B cell (primary cell): ENCODE results near the gene SGCA. TPM values are rescaled to one million over a fixed set of nuclear protein-coding genes. Genes with fewer than 3 reads are reported as not detected.

Experiments used
- ATAC-seq: fragments of 200-7000 bp; cut with Tn5 transposase; one replicate; pipeline ENCODE4 v1.10.0; 2021; ENCODE audit warnings: low read depth, mild to moderate bottlenecking, moderate number of reproducible peaks, moderate library complexity
- CTCF ChIA-PET: fragments of 350-600 bp; sonication (Branson Sonifier 250); formaldehyde crosslinking; loops from one replicate; lab custom pipeline; 2021; ENCODE audit warnings: antibody characterized with exemption, inconsistent platforms; lab: Charles Lee
- POLR2A ChIA-PET: fragments of 350-600 bp; sonication (Branson Sonifier 250); formaldehyde crosslinking; loops from one replicate; lab custom pipeline; 2021; ENCODE audit warnings: antibody characterized with exemption; lab: Charles Lee
- DNase-seq: peaks from one replicate; pipeline ENCODE4 v3.0.0; 2013
- H2AFZ ChIP-seq: 2 replicates; pipeline ENCODE4 v1.6.1; 2012; ENCODE audit warnings: mild to moderate bottlenecking, low read depth, low read length; ENCODE audit not compliant: insufficient read depth, poor library complexity, severe bottlenecking
- H3K27ac ChIP-seq, 2 donors: 1 replicate in 1 of 2; 2 replicates in 1 of 2; pipeline ENCODE4 v1.5.1; 2012 to 2013; ENCODE audit warnings: low read length in 2 of 2, mild to moderate bottlenecking in 2 of 2, moderate library complexity in 1 of 2
- H3K27me3 ChIP-seq, 4 experiments: fragments of 200-600 bp in 1 of 4; sonication (generic) in 1 of 4; replicated peaks in 1 of 4; 1 replicate in 2 of 4; 2 replicates in 2 of 4; pipeline versions ENCODE4 v1.6.1 to v1.7.0; 2013 to 2016; ENCODE audit warnings: low read length in 3 of 4, mild to moderate bottlenecking in 2 of 4, mixed read lengths in 1 of 4, moderate library complexity in 1 of 4; ENCODE audit not compliant: insufficient read depth in 4 of 4, control insufficient read depth in 3 of 4; ENCODE audit errors: control extremely low read depth in 1 of 4
- H3K36me3 ChIP-seq, 2 experiments: replicated peaks in 1 of 2; 1 replicate in 1 of 2; 2 replicates in 1 of 2; pipeline versions ENCODE4 v1.6.1 to v1.7.1; 2013; ENCODE audit warnings: low read length in 1 of 2; ENCODE audit not compliant: insufficient read depth in 2 of 2, control insufficient read depth in 1 of 2; ENCODE audit errors: control extremely low read depth in 1 of 2, extremely low read depth in 1 of 2
- H3K4me1 ChIP-seq, 2 donors: fragments of 200-600 bp in 1 of 2; sonication (generic) in 1 of 2; 1 replicate in 1 of 2; 2 replicates in 1 of 2; pipeline versions ENCODE4 v1.5.1 to v1.6.1; 2013 to 2017; ENCODE audit warnings: low read length in 2 of 2; ENCODE audit not compliant: control insufficient read depth in 2 of 2, insufficient read depth in 2 of 2
- H3K4me2 ChIP-seq: replicated peaks from 2 replicates; pipeline ENCODE3; 2012; ENCODE audit warnings: mild to moderate bottlenecking, low read depth, low read length; ENCODE audit not compliant: poor library complexity, severe bottlenecking
- H3K4me3 ChIP-seq, 5 experiments: fragments of 200-600 bp in 1 of 5; sonication (generic) in 1 of 5; 1 replicate in 3 of 5; 2 replicates in 2 of 5; pipeline versions ENCODE4 v1.5.1 to v1.7.0; 2011 to 2016; ENCODE audit warnings: low read length in 4 of 5, mild to moderate bottlenecking in 4 of 5, low read depth in 2 of 5, control low read depth in 1 of 5, moderate library complexity in 1 of 5; ENCODE audit not compliant: insufficient read depth in 1 of 5; ENCODE audit errors: control extremely low read depth in 1 of 5, extremely low read depth in 1 of 5
- H3K79me2 ChIP-seq: fragments of 200-600 bp; sonication (generic); one replicate; pipeline ENCODE4 v1.6.0; 2016; ENCODE audit warnings: low read length; ENCODE audit not compliant: control insufficient read depth, insufficient read depth
- H3K9ac ChIP-seq: fragments of 200-600 bp; sonication (generic); 2 replicates; pipeline ENCODE4 v1.6.1; 2017; ENCODE audit warnings: mild to moderate bottlenecking, low read length, moderate library complexity
- H3K9me3 ChIP-seq, 3 donors: one replicate each; pipeline versions ENCODE4 v1.6.1 to v1.7.1; 2013; ENCODE audit warnings: low read length in 2 of 3; ENCODE audit not compliant: control insufficient read depth in 2 of 3, insufficient read depth in 1 of 3; ENCODE audit errors: control extremely low read depth in 1 of 3
- H4K20me1 ChIP-seq: 2 replicates; pipeline ENCODE4 v1.6.0; 2012; ENCODE audit warnings: mild to moderate bottlenecking, low read length; ENCODE audit not compliant: insufficient read depth, control insufficient read depth, poor library complexity, severe bottlenecking
- H3K27ac Mint-ChIP-seq: one replicate; pipeline ENCODE4 v1.8.0; 2021; ENCODE audit warnings: mixed read lengths
- H3K27me3 Mint-ChIP-seq: one replicate; pipeline ENCODE4 v1.8.0; 2021; ENCODE audit warnings: mixed read lengths
- H3K4me1 Mint-ChIP-seq: one replicate; pipeline ENCODE4 v1.8.0; 2021; ENCODE audit warnings: mixed read lengths
- H3K4me3 Mint-ChIP-seq: one replicate; pipeline ENCODE4 v1.8.0; 2021; ENCODE audit warnings: mixed read lengths
- H3K9me3 Mint-ChIP-seq: one replicate; pipeline ENCODE4 v1.8.0; 2022; ENCODE audit warnings: mixed read lengths; ENCODE audit not compliant: insufficient read depth
- EZH2 ChIP-seq: IDR thresholded peaks from 2 replicates; pipeline ENCODE4 v1.6.1; 2012; ENCODE audit warnings: borderline replicate concordance, low read depth, mild to moderate bottlenecking, moderate library complexity, low read length; ENCODE audit not compliant: insufficient read depth, poor library complexity, severe bottlenecking
- WGBS: methylation state at CpG from one replicate; pipeline ENCODE4 v1.1.5; 2013; ENCODE audit warnings: missing lambda C conversion rate; ENCODE audit not compliant: insufficient coverage; 5-methylcytosine and 5-hydroxymethylcytosine counted together
- intact Hi-C: fragments of 100-400 bp; cut with micrococcal nuclease; formaldehyde crosslinking; loops from one replicate; pipeline ENCODE4 v1.10.0; 2022
- polyA plus RNA-seq: library from polyadenylated mRNA; depleted of rRNA; stranded (reverse); fragments of >200 nt; gene quantifications from 2 replicates; pipeline ENCODE4 v1.2.3, GENCODE V29; 2012
- total RNA-seq, 2 donors: library from RNA; stranded (reverse); fragments of 120-200 nt in 1 of 2; gene quantifications; 1 replicate in 1 of 2; 2 replicates in 1 of 2; pipeline versions ENCODE4 v1.2.3 to v1.2.4, GENCODE V29; 2013 to 2022
- TF ChIP-seq, protein P1 (sequence below): fragments of 200-600 bp; IDR thresholded peaks from one replicate; pipeline ENCODE4 v1.8.0; 2022; ENCODE audit warnings: antibody characterized with exemption, mild to moderate bottlenecking

The SGCA gene
- total and polyA plus RNA-seq, 2 donors (not counting 1 experiment from before 2014, with no cell fraction given) = 4.4 to 4.5 TPM

- intact Hi-C loops = loop anchor here (2.0 kb wide), 1 partner anchor 59 kb away; no protein-coding TSS in a partner anchor
- Histone ChIP-seq H3K27ac (no peak overlapping the region), H2AFZ (peak overlapping the region; percentile 56), H3K4me2 (peak overlapping the region; percentile 94), H3K27me3 (peaks cover 0 to 44% (median 11%) of the 10 kb centered on the region in 4 experiments), H3K79me2 (no peaks in the 10 kb centered on the region), H3K36me3 (no peaks in the 10 kb centered on the region), H3K9ac (no peak overlapping the region), H4K20me1 (no peaks in the 10 kb centered on the region), H3K4me1 (peaks cover 18 to 23% of the 10 kb centered on the region in 2 donors), H3K4me3 (no peak overlapping the region), H3K9me3 (peaks cover 0 to 9% (median 0%) of the 10 kb centered on the region in 3 donors)
- CTCF ChIA-PET = interaction anchor here (0.7 to 7.3 kb wide), 21 partner anchors 9 to 143 kb away, joined by 3 to 156 read pairs (median 7); partner anchors contain the start of genes ITGA3, PDK2 and TMEM92
- 48% methylated on average over 35 of the region's 41 CpGs for WGBS
- Mint-ChIP-seq H3K4me3 (peak overlapping the region; percentile 85), H3K27ac (peak overlapping the region; percentile 32), H3K9me3 (no peaks in the 10 kb centered on the region), H3K27me3 (peaks cover 38% of the 10 kb centered on the region), H3K4me1 (peaks cover 27% of the 10 kb centered on the region)
- ATAC-seq (no peak), DNase-seq (no peak)
- TF ChIP-seq EZH2 = no peak
- TF ChIP-seq, protein P1, sequence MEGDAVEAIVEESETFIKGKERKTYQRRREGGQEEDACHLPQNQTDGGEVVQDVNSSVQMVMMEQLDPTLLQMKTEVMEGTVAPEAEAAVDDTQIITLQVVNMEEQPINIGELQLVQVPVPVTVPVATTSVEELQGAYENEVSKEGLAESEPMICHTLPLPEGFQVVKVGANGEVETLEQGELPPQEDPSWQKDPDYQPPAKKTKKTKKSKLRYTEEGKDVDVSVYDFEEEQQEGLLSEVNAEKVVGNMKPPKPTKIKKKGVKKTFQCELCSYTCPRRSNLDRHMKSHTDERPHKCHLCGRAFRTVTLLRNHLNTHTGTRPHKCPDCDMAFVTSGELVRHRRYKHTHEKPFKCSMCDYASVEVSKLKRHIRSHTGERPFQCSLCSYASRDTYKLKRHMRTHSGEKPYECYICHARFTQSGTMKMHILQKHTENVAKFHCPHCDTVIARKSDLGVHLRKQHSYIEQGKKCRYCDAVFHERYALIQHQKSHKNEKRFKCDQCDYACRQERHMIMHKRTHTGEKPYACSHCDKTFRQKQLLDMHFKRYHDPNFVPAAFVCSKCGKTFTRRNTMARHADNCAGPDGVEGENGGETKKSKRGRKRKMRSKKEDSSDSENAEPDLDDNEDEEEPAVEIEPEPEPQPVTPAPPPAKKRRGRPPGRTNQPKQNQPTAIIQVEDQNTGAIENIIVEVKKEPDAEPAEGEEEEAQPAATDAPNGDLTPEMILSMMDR = no peak
- POLR2A ChIA-PET = interaction anchor here (1.2 kb wide), 1 partner anchor 30 kb away, joined by 10 read pairs; no protein-coding TSS in a partner anchor
Measured at GRCh38 chr17:50199211-50199802, 33.5 kb downstream of the SGCA start.
